DMS53 (cell line): ENCODE data around the gene INTS14.
"Not testable (repeated sequence)": the region's sequence is repeated elsewhere in the genome, so short reads cannot be mapped to it uniquely, and the experiment has no call there.

Experiments used
- DNase-seq: peaks from one replicate; lab custom pipeline; 2025; lab: John Stamatoyannopoulos, UW

The INTS14 gene

GRCh38 chr15:65578904-65579728 is 31.8 kb downstream of the INTS14 start:
- DNase-seq: peak; percentile 5

GRCh38 chr15:65577129-65577996 is 33.6 kb downstream of the INTS14 start:
- DNase-seq: no peak

GRCh38 chr15:65576664-65577063 is 34.3 kb downstream of the INTS14 start:
- peak; percentile 38 for DNase-seq

GRCh38 chr15:65571971-65572370 is 39.0 kb downstream of the INTS14 start:
- DNase-seq: no peak

- no peak for DNase-seq
These were observed 41.2 kb downstream of the INTS14 start for GRCh38 chr15:65569728-65570127.

- DNase-seq: no peak
These were observed 49.0 kb downstream of the INTS14 start for GRCh38 chr15:65561934-65562333.

GRCh38 chr15:65559941-65560340 is 51.0 kb downstream of the INTS14 start:
- DNase-seq: no peak

- DNase-seq: no peak
These were observed 51.8 kb downstream of the INTS14 start for GRCh38 chr15:65558997-65559760.

GRCh38 chr15:65558336-65558735 is 52.6 kb downstream of the INTS14 start:
- DNase-seq: no peak

- no peak for DNase-seq
These were observed 54.3 kb downstream of the INTS14 start for GRCh38 chr15:65556622-65557021.

- no peak for DNase-seq
These were observed 57.2 kb downstream of the INTS14 start for GRCh38 chr15:65553691-65554090.

- DNase-seq: not testable (repeated sequence)
These were observed 58.1 kb downstream of the INTS14 start for GRCh38 chr15:65552851-65553250.

GRCh38 chr15:65551183-65551582 is 59.7 kb downstream of the INTS14 start:
- no peak for DNase-seq

- no peak for DNase-seq
These were observed 60.2 kb downstream of the INTS14 start for GRCh38 chr15:65550681-65551098.

- DNase-seq: not testable (repeated sequence)
These were observed 61.6 kb downstream of the INTS14 start for GRCh38 chr15:65549288-65549687.

GRCh38 chr15:65547841-65548240 is 63.1 kb downstream of the INTS14 start:
- no peak for DNase-seq

- no peak for DNase-seq
These were observed 69.6 kb downstream of the INTS14 start for GRCh38 chr15:65541231-65541820.

GRCh38 chr15:65540314-65540713 is 70.6 kb downstream of the INTS14 start:
- DNase-seq: no peak

GRCh38 chr15:65535192-65535591 is 75.7 kb downstream of the INTS14 start:
- no peak for DNase-seq

GRCh38 chr15:65533057-65533756 is 77.7 kb downstream of the INTS14 start:
- no peak for DNase-seq

- peak; percentile 56 for DNase-seq
These were observed 78.2 kb downstream of the INTS14 start for GRCh38 chr15:65532738-65533051.
